HL-60 (cell line): ENCODE data around the gene KAZN.

Source experiments
- CTCF ChIP-seq: IDR thresholded peaks from one replicate; pipeline ENCODE4 v1.5.1; 2011; ENCODE audit warnings: low read length, control low read depth, inconsistent platforms; ENCODE audit not compliant: insufficient read depth
- POLR2AphosphoS5 ChIP-seq: IDR thresholded peaks from 2 replicates; pipeline ENCODE4 v1.6.1; 2012; ENCODE audit warnings: low read depth
- TF ChIP-seq, protein P1 (sequence below): IDR thresholded peaks from 2 replicates; pipeline ENCODE4 v1.6.1; 2012; ENCODE audit warnings: low read depth; ENCODE audit not compliant: insufficient replicate concordance

DNA sequence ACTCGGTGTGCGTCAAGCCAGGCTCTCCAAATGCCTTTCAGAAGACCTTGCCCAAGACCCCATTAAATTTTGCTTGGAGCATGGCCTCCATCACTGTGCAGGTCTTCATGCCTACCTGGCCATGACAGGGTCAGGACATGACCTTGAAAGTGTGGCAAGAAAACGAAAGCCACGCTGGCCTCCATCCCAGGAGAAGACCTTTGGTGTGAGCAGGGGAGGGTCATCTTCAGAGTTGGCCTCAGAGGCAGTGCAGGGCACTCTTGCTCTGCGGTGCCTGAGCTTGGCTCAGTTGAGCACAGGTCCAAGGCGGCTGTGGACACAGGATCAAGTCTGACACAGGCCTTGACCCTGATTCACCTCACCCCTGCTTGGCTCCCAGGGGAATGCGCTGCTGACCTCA, 373.6 kb downstream of the KAZN start:
- TF ChIP-seq CTCF: no peak
- no peak for TF ChIP-seq POLR2AphosphoS5
- TF ChIP-seq, protein P1, sequence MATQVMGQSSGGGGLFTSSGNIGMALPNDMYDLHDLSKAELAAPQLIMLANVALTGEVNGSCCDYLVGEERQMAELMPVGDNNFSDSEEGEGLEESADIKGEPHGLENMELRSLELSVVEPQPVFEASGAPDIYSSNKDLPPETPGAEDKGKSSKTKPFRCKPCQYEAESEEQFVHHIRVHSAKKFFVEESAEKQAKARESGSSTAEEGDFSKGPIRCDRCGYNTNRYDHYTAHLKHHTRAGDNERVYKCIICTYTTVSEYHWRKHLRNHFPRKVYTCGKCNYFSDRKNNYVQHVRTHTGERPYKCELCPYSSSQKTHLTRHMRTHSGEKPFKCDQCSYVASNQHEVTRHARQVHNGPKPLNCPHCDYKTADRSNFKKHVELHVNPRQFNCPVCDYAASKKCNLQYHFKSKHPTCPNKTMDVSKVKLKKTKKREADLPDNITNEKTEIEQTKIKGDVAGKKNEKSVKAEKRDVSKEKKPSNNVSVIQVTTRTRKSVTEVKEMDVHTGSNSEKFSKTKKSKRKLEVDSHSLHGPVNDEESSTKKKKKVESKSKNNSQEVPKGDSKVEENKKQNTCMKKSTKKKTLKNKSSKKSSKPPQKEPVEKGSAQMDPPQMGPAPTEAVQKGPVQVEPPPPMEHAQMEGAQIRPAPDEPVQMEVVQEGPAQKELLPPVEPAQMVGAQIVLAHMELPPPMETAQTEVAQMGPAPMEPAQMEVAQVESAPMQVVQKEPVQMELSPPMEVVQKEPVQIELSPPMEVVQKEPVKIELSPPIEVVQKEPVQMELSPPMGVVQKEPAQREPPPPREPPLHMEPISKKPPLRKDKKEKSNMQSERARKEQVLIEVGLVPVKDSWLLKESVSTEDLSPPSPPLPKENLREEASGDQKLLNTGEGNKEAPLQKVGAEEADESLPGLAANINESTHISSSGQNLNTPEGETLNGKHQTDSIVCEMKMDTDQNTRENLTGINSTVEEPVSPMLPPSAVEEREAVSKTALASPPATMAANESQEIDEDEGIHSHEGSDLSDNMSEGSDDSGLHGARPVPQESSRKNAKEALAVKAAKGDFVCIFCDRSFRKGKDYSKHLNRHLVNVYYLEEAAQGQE: no peak
